Lower lobe of right lung (tissue), 2 donors: ENCODE measurements around the gene ID3. TPM values are rescaled to one million over a fixed set of nuclear protein-coding genes. Genes with fewer than 3 reads are reported as not detected.

Source experiments
- ATAC-seq, 2 donors: fragments of 200-7000 bp; cut with Tn5 transposase; one replicate each; pipeline ENCODE4 v1.9.1; 2020 to 2022; ENCODE audit warnings: mild to moderate bottlenecking in 2 of 2, moderate library complexity in 2 of 2
- DNase-seq: peaks from one replicate; pipeline ENCODE4 v3.0.0-alpha.2; 2020
- H3K27ac ChIP-seq: fragments of 200-600 bp; one replicate; pipeline ENCODE4 v1.8.0; 2022
- H3K27me3 ChIP-seq: fragments of 200-600 bp; one replicate; pipeline ENCODE4 v1.8.0; 2022; ENCODE audit warnings: low read depth
- H3K36me3 ChIP-seq: fragments of 200-600 bp; one replicate; pipeline ENCODE4 v1.8.0; 2022; ENCODE audit warnings: mild to moderate bottlenecking
- H3K4me1 ChIP-seq: fragments of 200-600 bp; one replicate; pipeline ENCODE4 v1.8.0; 2022
- H3K4me3 ChIP-seq: fragments of 200-600 bp; one replicate; pipeline ENCODE4 v1.8.0; 2022; ENCODE audit warnings: mild to moderate bottlenecking
- H3K9me3 ChIP-seq: fragments of 200-600 bp; one replicate; pipeline ENCODE4 v1.8.0; 2022
- CTCF ChIP-seq: fragments of 200-600 bp; IDR thresholded peaks from one replicate; pipeline ENCODE4 v1.8.0; 2022; ENCODE audit warnings: antibody characterized with exemption, mild to moderate bottlenecking
- intact Hi-C: fragments of 100-400 bp; cut with DNase I; formaldehyde crosslinking; loops from one replicate; pipeline ENCODE4 v1.11.0; 2022
- total RNA-seq: library from RNA; stranded (reverse); fragmentation: NEBNext Ultra II Directional; extraction: Animal tissue kit (Norgen Biotek cat#: 25700); gene quantifications from one replicate; pipeline ENCODE4 v1.2.1, GENCODE V29; 2021
- donor health status: DM: no; HTN: yes; CAD: no; lungs with severe emphysema.

ID3 gene
- total RNA-seq, 1 donor from 2014 or later = 137 TPM

GRCh38 chr1:23554481-23555269 is 4.6 kb downstream of the ID3 start:
- H3K4me3 ChIP-seq = peak overlapping the region; percentile 92
- intact Hi-C loops = no loop called here
- TF ChIP-seq CTCF = peak; percentile 36
- H3K36me3 ChIP-seq = peaks cover 10% of the 10 kb centered on the region
- H3K27me3 ChIP-seq = no peaks in the 10 kb centered on the region
- ATAC-seq = peak; percentile 79 to 88
- peak; percentile 85 for DNase-seq
- peaks cover 47% of the 10 kb centered on the region for H3K4me1 ChIP-seq
- peak overlapping the region; percentile 96 for H3K27ac ChIP-seq
- H3K9me3 ChIP-seq = no peaks in the 10 kb centered on the region

- Histone ChIP-seq H3K27me3 (no peaks in the 10 kb centered on the region), H3K4me3 (peak overlapping the region; percentile 92), H3K4me1 (peaks cover 49% of the 10 kb centered on the region), H3K36me3 (peaks cover 10% of the 10 kb centered on the region), H3K27ac (peak overlapping the region; percentile 96), H3K9me3 (no peaks in the 10 kb centered on the region)
- ATAC-seq (no peak), DNase-seq (no peak)
- intact Hi-C loops = no loop called here
- no peak for TF ChIP-seq CTCF
Measured at GRCh38 chr1:23554127-23554480, 5.2 kb downstream of the ID3 start.

- intact Hi-C loops = no loop called here
- peaks cover 55% of the 10 kb centered on the region for H3K4me1 ChIP-seq
- DNase-seq = no peak
- ATAC-seq = no peak
- no peaks in the 10 kb centered on the region for H3K9me3 ChIP-seq
- peaks cover 10% of the 10 kb centered on the region for H3K36me3 ChIP-seq
- H3K27me3 ChIP-seq = no peaks in the 10 kb centered on the region
- peak overlapping the region; percentile 96 for H3K27ac ChIP-seq
- TF ChIP-seq CTCF = no peak
- peak overlapping the region; percentile 92 for H3K4me3 ChIP-seq
Measured at GRCh38 chr1:23553231-23554126, 5.8 kb downstream of the ID3 start.

GRCh38 chr1:23551849-23552248 is 7.5 kb downstream of the ID3 start:
- peaks cover 1% of the 10 kb centered on the region for H3K36me3 ChIP-seq
- no peak overlapping the region for H3K4me3 ChIP-seq
- intact Hi-C loops = no loop called here
- ATAC-seq (no peak), DNase-seq (no peak)
- H3K4me1 ChIP-seq = peaks cover 62% of the 10 kb centered on the region
- H3K27ac ChIP-seq = no peak overlapping the region
- no peaks in the 10 kb centered on the region for H3K27me3 ChIP-seq
- H3K9me3 ChIP-seq = no peaks in the 10 kb centered on the region
- no peak for TF ChIP-seq CTCF

- Histone ChIP-seq H3K4me3 (no peak overlapping the region), H3K4me1 (peaks cover 52% of the 10 kb centered on the region), H3K27me3 (no peaks in the 10 kb centered on the region), H3K27ac (peak overlapping the region; percentile 61), H3K9me3 (no peaks in the 10 kb centered on the region), H3K36me3 (no peaks in the 10 kb centered on the region)
- ATAC-seq (peak in 1 of 2 donors; percentile 48), DNase-seq (peak; percentile 62)
- no peak for TF ChIP-seq CTCF
- intact Hi-C loops = loop anchor here (5.0 kb wide), 1 partner anchor 89 kb away; no protein-coding TSS in a partner anchor
Measured at GRCh38 chr1:23548704-23549143, 10.6 kb downstream of the ID3 start.
